GM20000 (cell line): Measurements from ENCODE around the gene VWA8.

Experiments used
- DNase-seq: peaks from one replicate; pipeline ENCODE4 v3.0.0; 2012; ENCODE audit warnings: low spot score
- CTCF ChIP-seq: IDR thresholded peaks from 2 replicates; pipeline ENCODE4 v1.5.1; 2012; ENCODE audit warnings: mild to moderate bottlenecking, control low read depth; ENCODE audit errors: extremely low read depth, missing control alignments

VWA8 gene

GRCh38 chr13:41765020-41765419, 195.9 kb downstream of the VWA8 start:
- DNase-seq, result no peak
- no peak for TF ChIP-seq CTCF

GRCh38 chr13:41764558-41764957, 196.4 kb downstream of the VWA8 start:
- no peak for TF ChIP-seq CTCF
- DNase-seq, result no peak

- DNase-seq, result no peak
- TF ChIP-seq CTCF, result no peak
Measured at GRCh38 chr13:41763782-41764181, 197.1 kb downstream of the VWA8 start.

- no peak for TF ChIP-seq CTCF
- DNase-seq, result no peak
Measured at GRCh38 chr13:41762796-41763195, 198.1 kb downstream of the VWA8 start.

DNA sequence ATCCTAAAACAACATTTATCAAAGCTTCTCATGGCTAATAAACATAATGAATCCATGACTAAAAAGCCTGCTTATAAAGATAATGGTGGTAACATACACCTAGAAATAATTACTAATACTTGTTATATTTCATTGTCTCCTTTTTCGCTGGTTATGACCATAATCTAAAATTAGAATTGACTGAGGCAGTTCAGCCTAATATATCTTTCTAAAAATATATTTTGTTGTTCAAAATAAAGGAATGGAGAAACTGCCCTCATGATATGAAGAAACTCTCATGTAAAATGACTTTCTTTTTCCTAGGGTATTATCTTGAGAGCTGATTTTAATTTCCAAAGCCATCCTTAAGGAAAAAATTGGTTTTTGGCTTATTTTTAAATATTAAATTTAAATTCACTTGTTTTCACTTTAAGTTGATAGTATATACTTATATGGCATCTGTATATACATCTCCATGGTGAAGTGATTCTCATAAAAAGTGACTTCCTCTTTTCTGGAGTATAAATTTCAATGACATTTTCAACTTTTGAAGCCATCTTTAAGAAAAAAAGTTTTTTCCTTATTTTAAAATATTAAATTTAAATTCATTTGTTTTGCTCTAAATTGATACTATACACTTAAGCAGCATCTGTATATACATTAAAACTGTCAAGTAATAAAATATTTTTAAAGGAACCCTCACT, 204.6 kb downstream of the VWA8 start:
- no peak for DNase-seq
- TF ChIP-seq CTCF, result no peak

GRCh38 chr13:41751734-41752445, 209.0 kb downstream of the VWA8 start:
- TF ChIP-seq CTCF, result no peak
- no peak for DNase-seq

GRCh38 chr13:41751277-41751676, 209.6 kb downstream of the VWA8 start:
- no peak for DNase-seq
- TF ChIP-seq CTCF, result no peak
